Lower leg skin (tissue), 3 donors: ENCODE results near the gene TMEM161B.
"Not testable (repeated sequence)": the region's sequence is repeated elsewhere in the genome, so short reads cannot be mapped to it uniquely, and the experiment has no call there.

Source experiments
- POLR2A ChIP-seq, 2 donors: fragments of 450-650 bp; IDR thresholded peaks; one replicate each; pipeline ENCODE4 v1.6.1; 2016 to 2017; ENCODE audit warnings: antibody characterized with exemption in 2 of 2, mild to moderate bottlenecking in 1 of 2, moderate library complexity in 1 of 2
- TF ChIP-seq, protein P1 (sequence below), 3 donors: fragments of 450-650 bp; IDR thresholded peaks; one replicate each; pipeline ENCODE4 v1.5.1; 2016; ENCODE audit warnings: antibody characterized with exemption in 3 of 3, mild to moderate bottlenecking in 3 of 3, moderate library complexity in 2 of 3

GRCh38 chr5:88264565-88264964 is 4.1 kb downstream of the TMEM161B start:
- TF ChIP-seq, protein P1, sequence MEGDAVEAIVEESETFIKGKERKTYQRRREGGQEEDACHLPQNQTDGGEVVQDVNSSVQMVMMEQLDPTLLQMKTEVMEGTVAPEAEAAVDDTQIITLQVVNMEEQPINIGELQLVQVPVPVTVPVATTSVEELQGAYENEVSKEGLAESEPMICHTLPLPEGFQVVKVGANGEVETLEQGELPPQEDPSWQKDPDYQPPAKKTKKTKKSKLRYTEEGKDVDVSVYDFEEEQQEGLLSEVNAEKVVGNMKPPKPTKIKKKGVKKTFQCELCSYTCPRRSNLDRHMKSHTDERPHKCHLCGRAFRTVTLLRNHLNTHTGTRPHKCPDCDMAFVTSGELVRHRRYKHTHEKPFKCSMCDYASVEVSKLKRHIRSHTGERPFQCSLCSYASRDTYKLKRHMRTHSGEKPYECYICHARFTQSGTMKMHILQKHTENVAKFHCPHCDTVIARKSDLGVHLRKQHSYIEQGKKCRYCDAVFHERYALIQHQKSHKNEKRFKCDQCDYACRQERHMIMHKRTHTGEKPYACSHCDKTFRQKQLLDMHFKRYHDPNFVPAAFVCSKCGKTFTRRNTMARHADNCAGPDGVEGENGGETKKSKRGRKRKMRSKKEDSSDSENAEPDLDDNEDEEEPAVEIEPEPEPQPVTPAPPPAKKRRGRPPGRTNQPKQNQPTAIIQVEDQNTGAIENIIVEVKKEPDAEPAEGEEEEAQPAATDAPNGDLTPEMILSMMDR (IDR thresholded peaks at IDR 0.05): not testable (repeated sequence)
- not testable (repeated sequence) for TF ChIP-seq POLR2A (IDR thresholded peaks at IDR 0.05)
